ENCODE measurements around the gene PPFIBP1. TPM values are rescaled to one million over a fixed set of nuclear protein-coding genes. Genes with fewer than 3 reads are reported as not detected.
A peak's percentile ranks its signal among the peaks of the same experiment; 100 is the strongest.
"Not testable (repeated sequence)": the region's sequence is repeated elsewhere in the genome, so short reads cannot be mapped to it uniquely, and the experiment has no call there.

The PPFIBP1 gene
- total RNA-seq, 1 donor from 2014 or later: 31.1 TPM

GRCh38 chr12:27585739-27586265 lies 61.8 kb downstream of the PPFIBP1 start:
- H3K4me3 ChIP-seq (ENCODE audit: low read depth, low read length): no peak overlapping the region
- TF ChIP-seq CTCF (IDR thresholded peaks at IDR 0.05; ENCODE audit: insufficient read depth, low read length, severe bottlenecking): no peak
- no peaks in the 10 kb centered on the region for H3K27me3 ChIP-seq (ENCODE audit: control insufficient read depth, insufficient read depth, low read length)
- H3K36me3 ChIP-seq (ENCODE audit: control insufficient read depth, insufficient read depth, low read length): no peaks in the 10 kb centered on the region
- no peak for FAIRE-seq
- no peak for DNase-seq (ENCODE audit: low read depth)

GRCh38 chr12:27588075-27588730 lies 64.2 kb downstream of the PPFIBP1 start:
- not testable (repeated sequence) for H3K36me3 ChIP-seq (ENCODE audit: control insufficient read depth, insufficient read depth, low read length); H3K4me3 ChIP-seq (ENCODE audit: low read depth, low read length); H3K27me3 ChIP-seq (ENCODE audit: control insufficient read depth, insufficient read depth, low read length)
- DNase-seq (ENCODE audit: low read depth) (peak; percentile 83), FAIRE-seq (peak; percentile 95)

GRCh38 chr12:27588776-27589175 lies 64.8 kb downstream of the PPFIBP1 start:
- no peak for FAIRE-seq
- TF ChIP-seq CTCF (IDR thresholded peaks at IDR 0.05; ENCODE audit: insufficient read depth, low read length, severe bottlenecking): no peak
- no peak overlapping the region for H3K4me3 ChIP-seq (ENCODE audit: low read depth, low read length)

GRCh38 chr12:27589419-27589818 lies 65.4 kb downstream of the PPFIBP1 start:
- H3K4me3 ChIP-seq (ENCODE audit: low read depth, low read length): no peak overlapping the region
- DNase-seq (ENCODE audit: low read depth) (peak; percentile 92), FAIRE-seq (no peak)
- H3K36me3 ChIP-seq (ENCODE audit: control insufficient read depth, insufficient read depth, low read length): no peaks in the 10 kb centered on the region
- no peak for TF ChIP-seq CTCF (IDR thresholded peaks at IDR 0.05; ENCODE audit: insufficient read depth, low read length, severe bottlenecking)
- H3K27me3 ChIP-seq (ENCODE audit: control insufficient read depth, insufficient read depth, low read length): no peaks in the 10 kb centered on the region

More at GRCh38 chr12:27588776-27589175, 64.8 kb downstream of the PPFIBP1 start:
- H3K36me3 ChIP-seq (ENCODE audit: control insufficient read depth, insufficient read depth, low read length): no peaks in the 10 kb centered on the region
- DNase-seq (ENCODE audit: low read depth): peak; percentile 28
- no peaks in the 10 kb centered on the region for H3K27me3 ChIP-seq (ENCODE audit: control insufficient read depth, insufficient read depth, low read length)

GRCh38 chr12:27591698-27592097 lies 67.7 kb downstream of the PPFIBP1 start:
- FAIRE-seq: peak; percentile 97
- H3K4me3 ChIP-seq (ENCODE audit: low read depth, low read length); H3K27me3 ChIP-seq (ENCODE audit: control insufficient read depth, insufficient read depth, low read length); H3K36me3 ChIP-seq (ENCODE audit: control insufficient read depth, insufficient read depth, low read length): not testable (repeated sequence)
- peak; percentile 97 for DNase-seq (ENCODE audit: low read depth)

GRCh38 chr12:27592548-27592947 lies 68.5 kb downstream of the PPFIBP1 start:
- DNase-seq (ENCODE audit: low read depth): peak; percentile 97
- Histone ChIP-seq H3K36me3 (ENCODE audit: control insufficient read depth, insufficient read depth, low read length) (no peaks in the 10 kb centered on the region), H3K27me3 (ENCODE audit: control insufficient read depth, insufficient read depth, low read length) (no peaks in the 10 kb centered on the region), H3K4me3 (ENCODE audit: low read depth, low read length) (no peak overlapping the region)
- peak; percentile 47 for FAIRE-seq
- TF ChIP-seq CTCF (IDR thresholded peaks at IDR 0.05; ENCODE audit: insufficient read depth, low read length, severe bottlenecking): no peak

GRCh38 chr12:27593266-27593665 lies 69.3 kb downstream of the PPFIBP1 start:
- peak; percentile 98 for DNase-seq (ENCODE audit: low read depth)

More at GRCh38 chr12:27593266-27593665, 69.3 kb downstream of the PPFIBP1 start:
- no peaks in the 10 kb centered on the region for H3K27me3 ChIP-seq (ENCODE audit: control insufficient read depth, insufficient read depth, low read length)
- H3K36me3 ChIP-seq (ENCODE audit: control insufficient read depth, insufficient read depth, low read length): no peaks in the 10 kb centered on the region
- H3K4me3 ChIP-seq (ENCODE audit: low read depth, low read length): no peak overlapping the region
- FAIRE-seq: peak; percentile 97
- no peak for TF ChIP-seq CTCF (IDR thresholded peaks at IDR 0.05; ENCODE audit: insufficient read depth, low read length, severe bottlenecking)

All from bronchial epithelial cell (primary cell).